Aorta (tissue), 5 donors: ENCODE data around the gene GCNT4. TPM values are rescaled to one million over a fixed set of nuclear protein-coding genes. Genes with fewer than 3 reads are reported as not detected.

Source experiments
- ATAC-seq: fragments of 200-7000 bp; cut with Tn5 transposase; one replicate; pipeline ENCODE4 v1.9.1; 2022; ENCODE audit warnings: moderate library complexity; ENCODE audit not compliant: low FRiP score
- DNase-seq, 2 donors: peaks; one replicate each; pipeline ENCODE4 v3.0.0-alpha.2; 2020
- H3K27ac ChIP-seq, 2 donors: one replicate each; pipeline ENCODE4 v1.5.1; 2013; ENCODE audit warnings: low read length in 2 of 2, mild to moderate bottlenecking in 2 of 2, moderate library complexity in 2 of 2, control low read depth in 1 of 2, inconsistent platforms in 1 of 2, low read depth in 1 of 2
- H3K27me3 ChIP-seq, 2 donors: one replicate each; pipeline ENCODE4 v1.6.1; 2013; ENCODE audit warnings: control low read depth in 1 of 2, low read length in 1 of 2, mild to moderate bottlenecking in 1 of 2, moderate library complexity in 1 of 2; ENCODE audit not compliant: insufficient read depth in 2 of 2, control insufficient read depth in 1 of 2
- H3K36me3 ChIP-seq, 2 donors: one replicate each; pipeline ENCODE4 v1.6.1; 2013; ENCODE audit warnings: control low read depth in 1 of 2, low read length in 1 of 2, mild to moderate bottlenecking in 1 of 2; ENCODE audit not compliant: insufficient read depth in 2 of 2, control insufficient read depth in 1 of 2
- H3K4me1 ChIP-seq, 2 donors: one replicate each; pipeline ENCODE4 v1.6.1; 2013; ENCODE audit warnings: low read length in 2 of 2, control low read depth in 1 of 2, mild to moderate bottlenecking in 1 of 2, moderate library complexity in 1 of 2; ENCODE audit not compliant: insufficient read depth in 2 of 2, control insufficient read depth in 1 of 2
- H3K4me3 ChIP-seq, 2 donors: one replicate each; pipeline ENCODE4 v1.5.1; 2013; ENCODE audit warnings: low read length in 2 of 2, control low read depth in 1 of 2, mild to moderate bottlenecking in 1 of 2
- H3K9me3 ChIP-seq: one replicate; pipeline ENCODE4 v1.6.1; 2013; ENCODE audit warnings: mild to moderate bottlenecking, low read length; ENCODE audit not compliant: control insufficient read depth
- WGBS, 2 donors: extraction: QIAGEN DNeasy Blood & Tissue Kit; methylation state at CpG; one replicate each; pipeline ENCODE4 v1.1.7; 2013; 5-methylcytosine and 5-hydroxymethylcytosine counted together
- intact Hi-C, 2 donors: fragments of 100-400 bp; cut with DNase I; formaldehyde crosslinking; loops; one replicate each; pipeline versions ENCODE4 v1.14.2 to v1.15.0; 2022
- polyA plus RNA-seq, 2 donors: library from polyadenylated mRNA; stranded (reverse); fragments of 200-250 nt; gene quantifications; one replicate each; pipeline ENCODE4 v1.2.3, GENCODE V29; 2013
- total RNA-seq, 2 donors: library from RNA; stranded (reverse); fragmentation: NEBNext Ultra II Directional; extraction: Animal tissue kit (Norgen Biotek cat#: 25700); gene quantifications; one replicate each; pipeline ENCODE4 v1.2.1, GENCODE V29; 2021
- donor health status: healthy with polysubstance abuse.
- donor health status: Bipolar disorder and iron deficiency.
- donor health status: DM: no; HTN: no; CAD: no.
- donor health status: DM: no; HTN: no; CAD: no.
- donor health status: DM: yes; HTN: yes; CAD: no.

The GCNT4 gene
- total and polyA plus RNA-seq, 4 donors = 2.0 to 5.6 (median 3.4) TPM

- Histone ChIP-seq H3K4me3 (no peak overlapping the region), H3K36me3 (peaks cover 2% of the 10 kb centered on the region in 2 donors), H3K4me1 (peaks cover 0 to 2% of the 10 kb centered on the region in 2 donors), H3K27me3 (no peaks in the 10 kb centered on the region), H3K27ac (peak overlapping the region in 1 of 2 donors; percentile 8), H3K9me3 (no peaks in the 10 kb centered on the region)
- intact Hi-C loops = loop anchor here in 1 of 2 donors (10.0 kb wide), 1 partner anchor 273 kb away; no protein-coding TSS in a partner anchor
- DNase-seq (no peak), ATAC-seq (no peak)
Observed at GRCh38 chr5:75047356-75047755, 5.0 kb downstream of the GCNT4 start.

GRCh38 chr5:75046366-75047142 lies 5.8 kb downstream of the GCNT4 start:
- intact Hi-C loops = loop anchor here in 1 of 2 donors (10.0 kb wide), 1 partner anchor 272 kb away; no protein-coding TSS in a partner anchor
- Histone ChIP-seq H3K4me1 (peaks cover 0 to 2% of the 10 kb centered on the region in 2 donors), H3K36me3 (peaks cover 2% of the 10 kb centered on the region in 2 donors), H3K27ac (peak overlapping the region in 1 of 2 donors; percentile 21), H3K4me3 (no peak overlapping the region), H3K27me3 (no peaks in the 10 kb centered on the region), H3K9me3 (no peaks in the 10 kb centered on the region)
- ATAC-seq (no peak), DNase-seq (no peak)
- WGBS, 2 donors = 35 to 37% methylated on average over 10 of the region's 10 CpGs

GRCh38 chr5:75045071-75045470 lies 7.3 kb downstream of the GCNT4 start:
- Histone ChIP-seq H3K4me3 (no peak overlapping the region), H3K27me3 (no peaks in the 10 kb centered on the region), H3K9me3 (no peaks in the 10 kb centered on the region), H3K27ac (no peak overlapping the region), H3K4me1 (peaks cover 0 to 2% of the 10 kb centered on the region in 2 donors), H3K36me3 (peaks cover 2% of the 10 kb centered on the region in 2 donors)
- ATAC-seq (no peak), DNase-seq (no peak)
- intact Hi-C loops = loop anchor here in 1 of 2 donors (10.0 kb wide), 1 partner anchor 270 kb away; no protein-coding TSS in a partner anchor
- WGBS, 2 donors = 98 to 100% methylated on average over 2 of the region's 2 CpGs

- Histone ChIP-seq H3K36me3 (peaks cover 2% of the 10 kb centered on the region in 2 donors), H3K4me1 (peaks cover 0 to 2% of the 10 kb centered on the region in 2 donors), H3K9me3 (no peaks in the 10 kb centered on the region), H3K4me3 (no peak overlapping the region), H3K27me3 (no peaks in the 10 kb centered on the region), H3K27ac (no peak overlapping the region)
- 82 to 84% methylated on average over 7 of the region's 7 CpGs for WGBS, 2 donors
- intact Hi-C loops = loop anchor here in 1 of 2 donors (10.0 kb wide), 1 partner anchor 270 kb away; no protein-coding TSS in a partner anchor
- DNase-seq (no peak), ATAC-seq (no peak)
Observed at GRCh38 chr5:75044406-75044805, 8.0 kb downstream of the GCNT4 start.

GRCh38 chr5:75043633-75044264 lies 8.6 kb downstream of the GCNT4 start:
- DNase-seq = no peak
- 84 to 88% methylated on average over 7 of the region's 7 CpGs for WGBS, 2 donors
- Histone ChIP-seq H3K9me3 (no peaks in the 10 kb centered on the region), H3K27ac (no peak overlapping the region), H3K4me3 (no peak overlapping the region), H3K36me3 (peaks cover 2% of the 10 kb centered on the region in 2 donors), H3K4me1 (peaks cover 0 to 2% of the 10 kb centered on the region in 2 donors), H3K27me3 (no peaks in the 10 kb centered on the region)
- intact Hi-C loops = loop anchor here in 1 of 2 donors (10.0 kb wide), 1 partner anchor 269 kb away; no protein-coding TSS in a partner anchor
- ATAC-seq = no peak

GRCh38 chr5:75042522-75042921 lies 9.8 kb downstream of the GCNT4 start:
- Histone ChIP-seq H3K27ac (no peak overlapping the region), H3K36me3 (peaks cover 2% of the 10 kb centered on the region in 2 donors), H3K4me1 (peaks cover 0 to 2% of the 10 kb centered on the region in 2 donors), H3K9me3 (no peaks in the 10 kb centered on the region), H3K4me3 (no peak overlapping the region), H3K27me3 (no peaks in the 10 kb centered on the region)
- intact Hi-C loops = loop anchor here in 1 of 2 donors (10.0 kb wide), 1 partner anchor 268 kb away; no protein-coding TSS in a partner anchor
- DNase-seq (no peak), ATAC-seq (no peak)
- 77 to 85% methylated on average over 1 of the region's 1 CpG for WGBS, 2 donors

- intact Hi-C loops = loop anchor here in 1 of 2 donors (10.0 kb wide), 1 partner anchor 266 kb away; no protein-coding TSS in a partner anchor
- DNase-seq (no peak), ATAC-seq (no peak)
- H3K4me1 ChIP-seq = peaks cover 0 to 2% of the 10 kb centered on the region in 2 donors
- H3K4me3 ChIP-seq = no peak overlapping the region
- peaks cover 2% of the 10 kb centered on the region in 2 donors for H3K36me3 ChIP-seq
- WGBS, 2 donors = 50 to 73% methylated on average over 4 of the region's 4 CpGs
- no peaks in the 10 kb centered on the region for H3K9me3 ChIP-seq
- no peaks in the 10 kb centered on the region for H3K27me3 ChIP-seq
- no peak overlapping the region for H3K27ac ChIP-seq
Observed at GRCh38 chr5:75040973-75041372, 11.4 kb downstream of the GCNT4 start.

- H3K27ac ChIP-seq = no peak overlapping the region
- no peaks in the 10 kb centered on the region for H3K4me1 ChIP-seq
- H3K27me3 ChIP-seq = no peaks in the 10 kb centered on the region
- no peaks in the 10 kb centered on the region for H3K9me3 ChIP-seq
- ATAC-seq = no peak
- intact Hi-C loops = no loop called here
- no peak for DNase-seq
- 91 to 94% methylated on average over 4 of the region's 4 CpGs for WGBS, 2 donors
- H3K36me3 ChIP-seq = no peaks in the 10 kb centered on the region
- H3K4me3 ChIP-seq = no peak overlapping the region
Observed at GRCh38 chr5:75037106-75037505, 15.3 kb downstream of the GCNT4 start.
